ENCODE measurements around the gene DERA. TPM values are rescaled to one million over a fixed set of nuclear protein-coding genes. Genes with fewer than 3 reads are reported as not detected.
A peak's percentile ranks its signal among the peaks of the same experiment; 100 is the strongest.

DERA gene
- polyA plus RNA-seq, 3 donors: 16.2 to 84.2 (median 83.6) TPM

DNA sequence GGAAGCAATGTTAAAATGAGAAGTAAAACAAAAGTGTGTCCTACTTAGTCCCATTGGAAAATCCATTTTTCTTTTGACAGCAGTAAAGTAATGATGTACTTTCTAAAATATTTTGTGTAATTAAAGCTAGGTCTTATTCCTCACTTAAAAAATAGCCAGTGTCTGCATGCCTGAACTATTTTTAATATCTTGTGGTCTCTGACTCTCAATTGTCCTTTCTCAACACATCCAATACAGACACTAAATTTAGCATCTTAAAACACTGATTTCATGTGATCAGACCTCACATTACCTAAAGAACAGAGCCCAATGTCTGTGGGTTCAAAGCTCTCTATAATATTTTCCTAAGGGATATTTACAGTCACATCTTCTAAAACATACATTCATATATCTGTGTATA is 108.0 kb downstream of the DERA start:
- no peaks in the 10 kb centered on the region for H3K79me2 ChIP-seq (ENCODE audit: insufficient read depth, low read length)
- H3K4me3 ChIP-seq (replicated peaks in 1 of 3; ENCODE audit: low read depth in 2 of 3, low read length in 3 of 3): no peak overlapping the region
- Mint-ChIP-seq H3K36me3 (peaks cover 56 to 70% of the 10 kb centered on the region in 2 donors), H3K27ac (no peak overlapping the region), H3K4me3 (no peak overlapping the region), H3K27me3 (ENCODE audit: low read depth in 3 of 3) (no peaks in the 10 kb centered on the region), H3K4me1 (peaks cover 8% of the 10 kb centered on the region), H3K9me3 (peaks cover 32 to 54% (median 40%) of the 10 kb centered on the region in 7 donors)
- no peaks in the 10 kb centered on the region for H3K27me3 ChIP-seq (ENCODE audit: control insufficient read depth in 2 of 2, insufficient read depth in 2 of 2, low read length in 2 of 2)
- H3K9ac ChIP-seq (ENCODE audit: insufficient read depth, low read length, poor library complexity, severe bottlenecking): no peak overlapping the region
- peaks cover 0 to 6% of the 10 kb centered on the region in 2 donors for H3K4me1 ChIP-seq (ENCODE audit: control insufficient read depth in 1 of 2, insufficient read depth in 2 of 2, low read length in 2 of 2)
- TF ChIP-seq, protein P1, sequence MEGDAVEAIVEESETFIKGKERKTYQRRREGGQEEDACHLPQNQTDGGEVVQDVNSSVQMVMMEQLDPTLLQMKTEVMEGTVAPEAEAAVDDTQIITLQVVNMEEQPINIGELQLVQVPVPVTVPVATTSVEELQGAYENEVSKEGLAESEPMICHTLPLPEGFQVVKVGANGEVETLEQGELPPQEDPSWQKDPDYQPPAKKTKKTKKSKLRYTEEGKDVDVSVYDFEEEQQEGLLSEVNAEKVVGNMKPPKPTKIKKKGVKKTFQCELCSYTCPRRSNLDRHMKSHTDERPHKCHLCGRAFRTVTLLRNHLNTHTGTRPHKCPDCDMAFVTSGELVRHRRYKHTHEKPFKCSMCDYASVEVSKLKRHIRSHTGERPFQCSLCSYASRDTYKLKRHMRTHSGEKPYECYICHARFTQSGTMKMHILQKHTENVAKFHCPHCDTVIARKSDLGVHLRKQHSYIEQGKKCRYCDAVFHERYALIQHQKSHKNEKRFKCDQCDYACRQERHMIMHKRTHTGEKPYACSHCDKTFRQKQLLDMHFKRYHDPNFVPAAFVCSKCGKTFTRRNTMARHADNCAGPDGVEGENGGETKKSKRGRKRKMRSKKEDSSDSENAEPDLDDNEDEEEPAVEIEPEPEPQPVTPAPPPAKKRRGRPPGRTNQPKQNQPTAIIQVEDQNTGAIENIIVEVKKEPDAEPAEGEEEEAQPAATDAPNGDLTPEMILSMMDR (IDR thresholded peaks at IDR 0.05): no peak
- H4K20me1 ChIP-seq (ENCODE audit: insufficient read depth, low read length): no peaks in the 10 kb centered on the region
- H3K4me2 ChIP-seq (replicated peaks; ENCODE audit: extremely low read depth, low read length, poor library complexity, severe bottlenecking): no peak overlapping the region
- no peak overlapping the region for H3K27ac ChIP-seq (ENCODE audit: low read depth in 1 of 2, low read length in 2 of 2)
- intact Hi-C loops (cut with micrococcal nuclease): no loop called here
- peaks cover 29 to 53% of the 10 kb centered on the region in 2 donors for H3K9me3 ChIP-seq (replicated peaks in 1 of 2; ENCODE audit: control insufficient read depth in 1 of 2, insufficient read depth in 1 of 2, low read length in 2 of 2)
- no peak overlapping the region for H2AFZ ChIP-seq (ENCODE audit: insufficient read depth, low read depth, low read length, poor library complexity, severe bottlenecking)
- DNase-seq: no peak
- peaks cover 9 to 69% of the 10 kb centered on the region in 2 donors for H3K36me3 ChIP-seq (replicated peaks in 1 of 2; ENCODE audit: control insufficient read depth in 1 of 2, insufficient read depth in 2 of 2, low read length in 2 of 2)

DNA sequence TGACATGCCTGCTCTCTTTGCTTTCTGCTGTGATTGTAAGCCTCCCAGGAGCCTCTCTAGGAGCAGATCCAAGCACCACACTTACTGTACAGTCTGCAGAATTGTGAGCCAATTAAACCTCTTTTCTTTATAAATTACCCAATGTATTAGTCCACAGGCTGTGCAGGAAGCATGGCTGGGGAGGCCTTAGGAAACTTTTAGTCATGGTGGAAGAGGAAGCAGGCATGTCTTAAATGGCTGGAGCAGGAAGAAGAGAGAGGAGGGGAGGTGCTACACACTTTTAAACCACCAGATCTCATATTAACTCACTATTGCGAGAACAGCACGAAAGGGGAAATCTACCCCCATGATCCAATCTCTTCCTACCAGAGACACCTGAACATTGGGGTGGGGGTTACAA is 108.9 kb downstream of the DERA start:
- Histone ChIP-seq H2AFZ (ENCODE audit: insufficient read depth, low read depth, low read length, poor library complexity, severe bottlenecking) (no peak overlapping the region), H3K4me2 (replicated peaks; ENCODE audit: extremely low read depth, low read length, poor library complexity, severe bottlenecking) (no peak overlapping the region), H3K36me3 (replicated peaks in 1 of 2; ENCODE audit: control insufficient read depth in 1 of 2, insufficient read depth in 2 of 2, low read length in 2 of 2) (peaks cover 9 to 61% of the 10 kb centered on the region in 2 donors), H3K27me3 (ENCODE audit: control insufficient read depth in 2 of 2, insufficient read depth in 2 of 2, low read length in 2 of 2) (no peaks in the 10 kb centered on the region), H3K9ac (ENCODE audit: insufficient read depth, low read length, poor library complexity, severe bottlenecking) (no peak overlapping the region), H3K9me3 (replicated peaks in 1 of 2; ENCODE audit: control insufficient read depth in 1 of 2, insufficient read depth in 1 of 2, low read length in 2 of 2) (peaks cover 20 to 46% of the 10 kb centered on the region in 2 donors), H3K27ac (ENCODE audit: low read depth in 1 of 2, low read length in 2 of 2) (peak overlapping the region in 1 of 2 donors; percentile 38), H4K20me1 (ENCODE audit: insufficient read depth, low read length) (no peaks in the 10 kb centered on the region), H3K4me1 (ENCODE audit: control insufficient read depth in 1 of 2, insufficient read depth in 2 of 2, low read length in 2 of 2) (peaks cover 0 to 6% of the 10 kb centered on the region in 2 donors), H3K79me2 (ENCODE audit: insufficient read depth, low read length) (no peaks in the 10 kb centered on the region), H3K4me3 (replicated peaks in 1 of 3; ENCODE audit: low read depth in 2 of 3, low read length in 3 of 3) (peak overlapping the region in 1 of 3 experiments; percentile 12)
- intact Hi-C loops (cut with micrococcal nuclease): no loop called here
- H3K27ac Mint-ChIP-seq: peak overlapping the region in 6 of 7 donors; percentile 2 to 84 (median 52)
- no peak for DNase-seq
- peaks cover 23 to 45% (median 31%) of the 10 kb centered on the region in 7 donors for H3K9me3 Mint-ChIP-seq
- H3K4me1 Mint-ChIP-seq: peaks cover 8% of the 10 kb centered on the region
- H3K27me3 Mint-ChIP-seq (ENCODE audit: low read depth in 3 of 3): no peaks in the 10 kb centered on the region
- TF ChIP-seq, protein P1 (IDR thresholded peaks at IDR 0.05): no peak
- WGBS (ENCODE audit: insufficient coverage): no CpG with 5 or more reads among the region's 2 CpGs
- no peak overlapping the region for H3K4me3 Mint-ChIP-seq
- peaks cover 48 to 62% of the 10 kb centered on the region in 2 donors for H3K36me3 Mint-ChIP-seq

Data from CD14-positive monocyte (primary cell).